HEK293 (cell line): ENCODE data around the gene RIN2.
"Not testable (repeated sequence)": the region's sequence is repeated elsewhere in the genome, so short reads cannot be mapped to it uniquely, and the experiment has no call there.

Experiments used
- CTCF ChIA-PET: fragments of 350-600 bp; formaldehyde crosslinking; extraction: SDS; loops from one replicate; lab custom pipeline; 2021; ENCODE audit warnings: antibody characterized with exemption; lab: Yijun Ruan, JAX
- POLR2A ChIA-PET: fragments of 300-600 bp; formaldehyde crosslinking; extraction: SDS; loops from one replicate; lab custom pipeline; 2020; ENCODE audit warnings: antibody characterized with exemption, inconsistent platforms; lab: Yijun Ruan, JAX
- H3K27ac ChIP-seq: fragments of 200-500 bp; sonication (Bioruptor generic); 2 replicates; pipeline ENCODE4 v1.5.1; 2014; ENCODE audit warnings: low read depth, low read length, control low read depth, inconsistent platforms; ENCODE audit errors: extremely low read depth
- H3K36me3 ChIP-seq, 2 experiments: fragments of 200-500 bp in 1 of 2; sonication (Bioruptor generic) in 1 of 2; 1 replicate in 1 of 2; 2 replicates in 1 of 2; pipeline ENCODE4 v1.5.1; 2014 to 2017; ENCODE audit warnings: inconsistent platforms in 2 of 2, low read length in 2 of 2; ENCODE audit not compliant: control insufficient read depth in 2 of 2, insufficient read depth in 1 of 2
- H3K4me1 ChIP-seq: fragments of 200-500 bp; sonication (Bioruptor generic); 2 replicates; pipeline ENCODE4 v1.5.1; 2014; ENCODE audit warnings: mild to moderate bottlenecking, low read length, inconsistent platforms; ENCODE audit not compliant: control insufficient read depth, insufficient read depth
- H3K4me3 ChIP-seq: 2 replicates; pipeline ENCODE4 v1.5.1; 2011; ENCODE audit warnings: low read depth, mild to moderate bottlenecking, control low read depth, low read length, moderate library complexity
- H3K9me3 ChIP-seq: fragments of 200-500 bp; sonication (Bioruptor generic); 2 replicates; pipeline ENCODE4 v1.5.1; 2014; ENCODE audit warnings: low read depth, low read length, inconsistent platforms; ENCODE audit not compliant: control insufficient read depth, insufficient read depth
- EGR2 ChIP-seq: fragments of 450-650 bp; formaldehyde crosslinking; IDR thresholded peaks from 2 replicates; pipeline ENCODE4 v1.5.1; 2016; ENCODE audit warnings: low read depth, missing biosample characterization, missing genetic modification characterization
- GLIS1 ChIP-seq: fragments of 450-650 bp; formaldehyde crosslinking; IDR thresholded peaks from 2 replicates; pipeline ENCODE4 v1.5.1; 2016; ENCODE audit warnings: missing biosample characterization, missing genetic modification characterization
- KLF8 ChIP-seq: fragments of 450-650 bp; formaldehyde crosslinking; IDR thresholded peaks from 2 replicates; pipeline ENCODE4 v1.5.1; 2016; ENCODE audit warnings: missing biosample characterization, missing genetic modification characterization
- SCRT2 ChIP-seq: fragments of 450-650 bp; formaldehyde crosslinking; IDR thresholded peaks from 2 replicates; pipeline ENCODE4 v1.5.1; 2016; ENCODE audit warnings: missing biosample characterization, missing genetic modification characterization
- SETDB1 ChIP-seq: IDR thresholded peaks from one replicate; pipeline ENCODE4 v1.6.1; 2017; ENCODE audit warnings: mild to moderate bottlenecking, low read length, moderate library complexity, mixed read lengths; ENCODE audit not compliant: insufficient read length
- TCF7L2 ChIP-seq: IDR thresholded peaks from 2 replicates; pipeline ENCODE4 v1.6.1; 2011; ENCODE audit warnings: low read depth, mild to moderate bottlenecking, inconsistent platforms, low read length, moderate library complexity, borderline replicate concordance
- ZNF114 ChIP-seq: fragments of 450-650 bp; formaldehyde crosslinking; IDR thresholded peaks from 2 replicates; pipeline ENCODE4 v1.5.0; 2017; ENCODE audit warnings: missing biosample characterization, missing genetic modification characterization
- ZNF221 ChIP-seq: fragments of 450-650 bp; formaldehyde crosslinking; IDR thresholded peaks from 2 replicates; pipeline ENCODE4 v1.5.1; 2017; ENCODE audit warnings: missing biosample characterization, missing genetic modification characterization, borderline replicate concordance
- ZNF707 ChIP-seq: fragments of 450-650 bp; formaldehyde crosslinking; IDR thresholded peaks from 2 replicates; pipeline ENCODE4 v1.5.1; 2016; ENCODE audit warnings: missing biosample characterization, missing genetic modification characterization
- TF ChIP-seq, protein P1 (sequence below): fragments of 450-650 bp; IDR thresholded peaks from 2 replicates; pipeline ENCODE4 v1.5.1; 2018; ENCODE audit warnings: missing biosample characterization, missing genetic modification characterization

The RIN2 gene

DNA sequence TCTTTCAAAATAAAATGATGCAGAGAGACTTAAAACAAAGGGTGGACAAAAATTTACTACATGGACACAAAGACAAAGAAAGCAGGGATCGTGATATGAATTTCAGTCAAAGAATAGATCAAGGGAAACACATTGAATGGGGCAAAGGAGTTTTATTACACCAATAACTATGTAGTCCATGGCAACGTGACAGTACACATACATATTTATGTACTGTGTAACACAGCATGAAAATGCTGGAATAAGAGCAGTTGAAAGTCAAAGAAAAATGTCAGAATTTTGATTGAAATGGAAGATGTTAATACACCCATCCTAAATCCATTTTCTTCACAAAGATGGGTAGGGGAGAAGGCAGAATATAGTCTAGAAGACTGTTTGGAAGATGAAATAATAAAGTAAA is 9.4 kb upstream of the RIN2 start:
- Histone ChIP-seq H3K4me3 (no peak overlapping the region), H3K4me1 (no peaks in the 10 kb centered on the region), H3K36me3 (no peaks in the 10 kb centered on the region), H3K9me3 (no peaks in the 10 kb centered on the region), H3K27ac (no peak overlapping the region)
- ChIA-PET CTCF (no interaction called here), POLR2A (no interaction called here)
- no peak for TF ChIP-seq ZNF221 (tag by site-specific recombination)

GRCh38 chr20:19749618-19750071 is 8.4 kb upstream of the RIN2 start:
- POLR2A ChIA-PET: interaction anchor here (1.1 kb wide), 1 partner anchor 267 kb away, joined by 3 read pairs; the partner anchor contains the start of gene NAA20
- Histone ChIP-seq H3K27ac (no peak overlapping the region), H3K36me3 (no peaks in the 10 kb centered on the region), H3K9me3 (no peaks in the 10 kb centered on the region), H3K4me3 (no peak overlapping the region), H3K4me1 (no peaks in the 10 kb centered on the region)
- CTCF ChIA-PET: interaction anchor here (0.7 kb wide), 2 partner anchors 36 to 1616 kb away, joined by 3 read pairs; no protein-coding TSS in a partner anchor
- no peak for TF ChIP-seq ZNF707 (tag by site-specific recombination)

DNA sequence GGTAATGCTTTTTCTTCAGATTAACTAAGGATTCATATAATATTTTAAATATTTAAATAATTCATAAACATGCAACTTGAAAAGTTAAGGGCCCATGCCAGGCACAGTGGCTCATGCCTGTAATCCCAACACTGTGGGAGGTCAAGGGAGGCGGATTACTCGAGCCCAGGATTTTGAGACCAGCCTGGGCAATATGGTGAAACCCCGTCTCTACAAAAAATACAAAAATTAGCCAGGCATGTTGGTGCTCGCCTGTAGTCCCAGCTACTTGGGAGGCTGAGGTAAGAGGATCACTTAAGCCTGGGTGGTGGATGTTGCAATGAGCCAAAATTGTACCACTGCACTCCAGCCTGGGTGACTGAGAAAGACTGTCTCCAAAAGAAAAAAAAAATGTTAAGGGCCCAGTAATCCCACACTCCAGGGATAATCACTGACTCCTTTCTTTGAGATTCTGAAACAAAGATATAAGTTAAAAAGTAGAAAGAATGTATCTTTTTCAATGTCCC is 7.9 kb upstream of the RIN2 start:
- ChIA-PET CTCF (no interaction called here), POLR2A (interaction anchor here (1.1 kb wide), 1 partner anchor 267 kb away, joined by 3 read pairs; the partner anchor contains the start of gene NAA20)
- TF ChIP-seq ZNF114 (tag by site-specific recombination) (no peak), GLIS1 (tag by site-specific recombination) (peak; percentile 25; the same call in 1 of the 2 replicates)
- Histone ChIP-seq H3K4me3 (no peak overlapping the region), H3K4me1 (no peaks in the 10 kb centered on the region), H3K36me3 (no peaks in the 10 kb centered on the region), H3K9me3 (no peaks in the 10 kb centered on the region), H3K27ac (no peak overlapping the region)

DNA sequence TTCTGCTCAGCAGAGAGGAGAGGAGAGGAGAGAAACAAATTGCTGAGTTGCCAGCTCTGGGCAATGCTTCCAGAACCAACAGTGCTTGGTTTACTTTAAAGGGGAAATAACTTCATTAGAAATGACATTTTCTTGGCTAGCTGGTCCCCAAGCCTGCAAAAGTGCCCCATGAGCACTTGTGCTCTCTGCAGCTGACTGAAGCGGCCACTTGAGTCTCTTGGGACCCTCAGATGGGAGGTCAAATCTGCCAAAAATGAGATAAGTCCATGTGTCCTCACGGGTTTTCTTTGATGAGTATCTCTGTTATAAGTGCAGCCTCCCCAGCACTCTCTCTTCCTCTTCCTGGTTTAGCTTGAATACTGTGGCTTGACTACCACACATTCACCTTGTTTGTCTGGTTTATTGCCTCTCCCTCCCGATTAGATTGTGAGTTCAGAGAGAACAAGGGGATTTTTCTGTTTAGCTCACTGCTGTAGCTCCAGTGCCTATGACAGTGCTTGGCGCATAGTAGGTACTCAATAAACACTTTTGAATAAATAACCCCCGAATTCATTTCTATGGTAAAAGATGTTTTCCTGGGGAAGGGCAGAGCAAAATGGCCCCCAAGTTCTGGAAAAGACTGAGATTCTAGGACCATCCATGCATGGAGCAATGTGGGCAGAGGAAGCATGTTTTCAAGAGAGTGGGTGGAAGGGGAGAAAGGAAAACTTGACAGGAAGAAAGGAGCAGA is 7.0 kb upstream of the RIN2 start:
- POLR2A ChIA-PET: no interaction called here
- H3K4me3 ChIP-seq: no peak overlapping the region
- H3K27ac ChIP-seq: no peak overlapping the region
- no peaks in the 10 kb centered on the region for H3K9me3 ChIP-seq
- TF ChIP-seq EGR2 (peak; percentile 26; the same call in 1 of the 2 replicates), ZNF221 (tag by site-specific recombination) (no peak)
- TF ChIP-seq, all 188 proteins: peak for 1
- Histone ChIP-seq H3K36me3 (no peaks in the 10 kb centered on the region), H3K4me1 (no peaks in the 10 kb centered on the region)
- CTCF ChIA-PET: no interaction called here

- H3K4me1 ChIP-seq, CTCF ChIA-PET, POLR2A ChIA-PET, H3K9me3 ChIP-seq, H3K27ac ChIP-seq, H3K4me3 ChIP-seq, H3K36me3 ChIP-seq: not testable (repeated sequence)
These were observed 3.9 kb upstream of the RIN2 start for GRCh38 chr20:19754201-19754600.

- Histone ChIP-seq H3K4me1 (peaks cover 6% of the 10 kb centered on the region; the same call in 1 of the 2 replicates), H3K27ac (peak overlapping the region; percentile 64; the same call in 1 of the 2 replicates), H3K36me3 (no peaks in the 10 kb centered on the region), H3K4me3 (peak overlapping the region; percentile 64), H3K9me3 (no peaks in the 10 kb centered on the region)
- ChIA-PET CTCF (interaction anchor here (0.7 kb wide), 1 partner anchor 94 kb away, joined by 3 read pairs; no protein-coding TSS in a partner anchor), POLR2A (no interaction called here)
- TF ChIP-seq SCRT2 (tag by site-specific recombination): no peak
- TF ChIP-seq SETDB1: no peak
- TF ChIP-seq ZNF114 (tag by site-specific recombination): no peak
- no peak for TF ChIP-seq KLF8
- TF ChIP-seq, protein P1, sequence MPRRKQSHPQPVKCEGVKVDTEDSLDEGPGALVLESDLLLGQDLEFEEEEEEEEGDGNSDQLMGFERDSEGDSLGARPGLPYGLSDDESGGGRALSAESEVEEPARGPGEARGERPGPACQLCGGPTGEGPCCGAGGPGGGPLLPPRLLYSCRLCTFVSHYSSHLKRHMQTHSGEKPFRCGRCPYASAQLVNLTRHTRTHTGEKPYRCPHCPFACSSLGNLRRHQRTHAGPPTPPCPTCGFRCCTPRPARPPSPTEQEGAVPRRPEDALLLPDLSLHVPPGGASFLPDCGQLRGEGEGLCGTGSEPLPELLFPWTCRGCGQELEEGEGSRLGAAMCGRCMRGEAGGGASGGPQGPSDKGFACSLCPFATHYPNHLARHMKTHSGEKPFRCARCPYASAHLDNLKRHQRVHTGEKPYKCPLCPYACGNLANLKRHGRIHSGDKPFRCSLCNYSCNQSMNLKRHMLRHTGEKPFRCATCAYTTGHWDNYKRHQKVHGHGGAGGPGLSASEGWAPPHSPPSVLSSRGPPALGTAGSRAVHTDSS (tag by site-specific recombination): no peak
- TF ChIP-seq TCF7L2: no peak
These were observed 1.1 kb upstream of the RIN2 start for GRCh38 chr20:19756761-19757486.
